Parathyroid adenoma (tissue), 2 donors: ENCODE results near the gene DNAH12.

ENCODE experiments used
- H2AFZ ChIP-seq: fragments of 300-600 bp; sonication (generic); one replicate; pipeline ENCODE4 v1.7.0; 2017; ENCODE audit warnings: antibody characterized with exemption, mild to moderate bottlenecking
- H3K27ac ChIP-seq: fragments of 300-600 bp; sonication (generic); one replicate; pipeline ENCODE4 v1.7.0; 2017
- H3K27me3 ChIP-seq: fragments of 300-600 bp; sonication (generic); one replicate; pipeline ENCODE4 v1.7.0; 2017; ENCODE audit warnings: low read length; ENCODE audit not compliant: control insufficient read depth, insufficient read depth
- H3K36me3 ChIP-seq: fragments of 300-600 bp; sonication (generic); one replicate; pipeline ENCODE4 v1.7.0; 2017; ENCODE audit warnings: low read length; ENCODE audit not compliant: control insufficient read depth, insufficient read depth
- H3K4me1 ChIP-seq: fragments of 300-600 bp; sonication (generic); one replicate; pipeline ENCODE4 v1.7.0; 2017; ENCODE audit warnings: control low read depth
- H3K4me2 ChIP-seq: fragments of 300-600 bp; sonication (generic); one replicate; pipeline ENCODE4 v1.7.0; 2017; ENCODE audit warnings: low read length
- H3K4me3 ChIP-seq: fragments of 300-600 bp; sonication (generic); one replicate; pipeline ENCODE4 v1.7.0; 2017; ENCODE audit warnings: low read depth, low read length
- H3K79me2 ChIP-seq: fragments of 300-600 bp; sonication (generic); one replicate; pipeline ENCODE4 v1.7.0; 2017; ENCODE audit warnings: control low read depth
- H3K9ac ChIP-seq: fragments of 300-600 bp; sonication (generic); one replicate; pipeline ENCODE4 v1.7.0; 2017; ENCODE audit warnings: mild to moderate bottlenecking
- H3K9me3 ChIP-seq: fragments of 300-600 bp; sonication (generic); one replicate; pipeline ENCODE4 v1.7.0; 2017; ENCODE audit warnings: low read length; ENCODE audit not compliant: control insufficient read depth
- TF ChIP-seq, protein P1 (sequence below): fragments of 300-600 bp; sonication (generic); IDR thresholded peaks from one replicate; pipeline ENCODE4 v1.7.0; 2017; ENCODE audit warnings: antibody characterized with exemption, mild to moderate bottlenecking
- donor health status: primary hyperparathyroidism.

The DNAH12 gene

DNA sequence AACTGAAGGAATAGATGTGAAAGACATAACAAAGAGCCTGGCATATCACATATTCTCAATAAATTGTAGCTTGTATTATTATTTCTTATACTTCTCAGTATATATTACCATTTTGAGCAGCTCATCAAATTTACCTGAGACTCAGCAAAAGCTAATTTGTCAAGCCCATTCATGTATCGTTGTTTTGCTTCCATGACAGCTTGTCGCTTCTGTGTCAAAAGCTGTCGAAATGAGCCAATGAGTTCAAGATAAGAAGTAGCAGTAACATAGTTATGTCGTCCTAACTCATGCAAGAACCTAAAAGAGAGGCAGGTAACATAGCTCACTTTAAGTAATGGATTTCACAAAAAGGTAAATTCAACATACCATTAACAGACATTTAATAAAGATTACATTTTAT, 157.8 kb downstream of the DNAH12 start:
- TF ChIP-seq, protein P1, sequence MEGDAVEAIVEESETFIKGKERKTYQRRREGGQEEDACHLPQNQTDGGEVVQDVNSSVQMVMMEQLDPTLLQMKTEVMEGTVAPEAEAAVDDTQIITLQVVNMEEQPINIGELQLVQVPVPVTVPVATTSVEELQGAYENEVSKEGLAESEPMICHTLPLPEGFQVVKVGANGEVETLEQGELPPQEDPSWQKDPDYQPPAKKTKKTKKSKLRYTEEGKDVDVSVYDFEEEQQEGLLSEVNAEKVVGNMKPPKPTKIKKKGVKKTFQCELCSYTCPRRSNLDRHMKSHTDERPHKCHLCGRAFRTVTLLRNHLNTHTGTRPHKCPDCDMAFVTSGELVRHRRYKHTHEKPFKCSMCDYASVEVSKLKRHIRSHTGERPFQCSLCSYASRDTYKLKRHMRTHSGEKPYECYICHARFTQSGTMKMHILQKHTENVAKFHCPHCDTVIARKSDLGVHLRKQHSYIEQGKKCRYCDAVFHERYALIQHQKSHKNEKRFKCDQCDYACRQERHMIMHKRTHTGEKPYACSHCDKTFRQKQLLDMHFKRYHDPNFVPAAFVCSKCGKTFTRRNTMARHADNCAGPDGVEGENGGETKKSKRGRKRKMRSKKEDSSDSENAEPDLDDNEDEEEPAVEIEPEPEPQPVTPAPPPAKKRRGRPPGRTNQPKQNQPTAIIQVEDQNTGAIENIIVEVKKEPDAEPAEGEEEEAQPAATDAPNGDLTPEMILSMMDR = no peak
- Histone ChIP-seq H3K27ac (no peak overlapping the region), H3K4me2 (no peak overlapping the region), H3K9ac (no peak overlapping the region), H3K9me3 (no peaks in the 10 kb centered on the region), H3K36me3 (no peaks in the 10 kb centered on the region), H3K4me1 (no peaks in the 10 kb centered on the region), H3K4me3 (no peak overlapping the region), H3K79me2 (no peaks in the 10 kb centered on the region), H2AFZ (no peak overlapping the region), H3K27me3 (no peaks in the 10 kb centered on the region)

DNA sequence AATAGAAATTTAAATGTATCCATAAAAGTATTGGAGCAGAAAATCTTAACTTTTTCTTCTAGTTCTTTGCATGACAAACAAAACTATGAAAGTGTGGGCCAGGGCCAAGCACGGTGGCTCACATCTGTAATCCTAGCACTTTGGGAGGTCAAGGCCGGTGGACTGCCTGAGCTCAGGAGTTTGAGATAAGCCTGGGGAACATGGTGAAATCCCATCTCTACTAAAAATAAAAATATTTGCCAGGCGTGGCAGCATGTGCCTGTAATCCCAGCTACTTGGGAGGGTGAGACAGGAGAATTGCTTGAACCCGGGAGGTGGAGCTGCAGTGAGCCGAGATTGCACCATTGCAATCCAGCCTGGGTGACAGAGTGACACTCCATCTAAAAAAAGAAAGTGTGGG, 158.6 kb downstream of the DNAH12 start:
- Histone ChIP-seq H3K4me1 (no peaks in the 10 kb centered on the region), H3K4me3 (no peak overlapping the region), H3K27me3 (no peaks in the 10 kb centered on the region), H3K9ac (no peak overlapping the region), H3K4me2 (no peak overlapping the region), H3K9me3 (no peaks in the 10 kb centered on the region), H2AFZ (no peak overlapping the region), H3K27ac (no peak overlapping the region), H3K79me2 (no peaks in the 10 kb centered on the region), H3K36me3 (no peaks in the 10 kb centered on the region)
- TF ChIP-seq, protein P1 = no peak

- TF ChIP-seq, protein P1 = no peak
- Histone ChIP-seq H3K9ac (no peak overlapping the region), H3K4me3 (no peak overlapping the region), H3K27ac (no peak overlapping the region), H3K36me3 (no peaks in the 10 kb centered on the region), H3K27me3 (no peaks in the 10 kb centered on the region), H3K4me2 (no peak overlapping the region), H2AFZ (no peak overlapping the region), H3K4me1 (no peaks in the 10 kb centered on the region), H3K79me2 (no peaks in the 10 kb centered on the region), H3K9me3 (no peaks in the 10 kb centered on the region)
Measured at GRCh38 chr3:57383838-57384237, 160.3 kb downstream of the DNAH12 start.

DNA sequence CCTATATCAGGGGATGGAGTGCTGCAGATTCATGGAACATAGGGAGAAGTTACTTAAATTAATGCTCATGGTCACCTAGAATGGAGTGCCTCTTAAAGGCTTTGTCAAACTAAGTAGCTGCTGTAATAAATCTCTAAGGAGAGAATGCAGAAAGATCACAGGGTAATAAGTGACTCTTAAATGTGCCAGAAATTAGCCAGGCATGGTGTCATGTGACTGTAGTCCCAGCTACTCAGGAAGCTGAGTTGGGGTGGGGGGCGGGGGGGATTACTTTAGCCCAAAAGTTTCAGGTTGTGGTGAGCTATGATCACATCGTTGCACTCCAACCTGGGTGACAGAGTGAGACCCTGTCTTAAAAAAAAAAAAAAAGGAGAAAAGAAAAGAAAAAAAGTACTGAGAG, 160.7 kb downstream of the DNAH12 start:
- TF ChIP-seq, protein P1 = no peak
- H3K4me2 ChIP-seq = no peak overlapping the region
- no peaks in the 10 kb centered on the region for H3K27me3 ChIP-seq

GRCh38 chr3:57382933-57383332, 161.2 kb downstream of the DNAH12 start:
- TF ChIP-seq, protein P1 = no peak
- Histone ChIP-seq H3K79me2 (no peaks in the 10 kb centered on the region), H3K4me2 (no peak overlapping the region)

More for the DNA sequence above, 160.7 kb downstream of the DNAH12 start:
- Histone ChIP-seq H3K9ac (no peak overlapping the region), H3K79me2 (no peaks in the 10 kb centered on the region), H3K9me3 (no peaks in the 10 kb centered on the region), H3K4me3 (no peak overlapping the region), H3K4me1 (no peaks in the 10 kb centered on the region), H3K36me3 (no peaks in the 10 kb centered on the region), H2AFZ (no peak overlapping the region), H3K27ac (no peak overlapping the region)

More at GRCh38 chr3:57382933-57383332, 161.2 kb downstream of the DNAH12 start:
- Histone ChIP-seq H3K9ac (no peak overlapping the region), H3K36me3 (no peaks in the 10 kb centered on the region), H3K9me3 (no peaks in the 10 kb centered on the region), H3K27ac (no peak overlapping the region), H3K27me3 (no peaks in the 10 kb centered on the region), H2AFZ (no peak overlapping the region), H3K4me1 (no peaks in the 10 kb centered on the region), H3K4me3 (no peak overlapping the region)
